ENCODE results near the gene NFYA. TPM values are rescaled to one million over a fixed set of nuclear protein-coding genes. Genes with fewer than 3 reads are reported as not detected.
A peak's percentile ranks its signal among the peaks of the same experiment; 100 is the strongest.

The NFYA gene
- total and polyA plus RNA-seq, 2 of the 13 experiments (the other 11 are each of a cell fraction or from before 2014, with no cell fraction given) = 16.0 to 22.9 TPM

DNA sequence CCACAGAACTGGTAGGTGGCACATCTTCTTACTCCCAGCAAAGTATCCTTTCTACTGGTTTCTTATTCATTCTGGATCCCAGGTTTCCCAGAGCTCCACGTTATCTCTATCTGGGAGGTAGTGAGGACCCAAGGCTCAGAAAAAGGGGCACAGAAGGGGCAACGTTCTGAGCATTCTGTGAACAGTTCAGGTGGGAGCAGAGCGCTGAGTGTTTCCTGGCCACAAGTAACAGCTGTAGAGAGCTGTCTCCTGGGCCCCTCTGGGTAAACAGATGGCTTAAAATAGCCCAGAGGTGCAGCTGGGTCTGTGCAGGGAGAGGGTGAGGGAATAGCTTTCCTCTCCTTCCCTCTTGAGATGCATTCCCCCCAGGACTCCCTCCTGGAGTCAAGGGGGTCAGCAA, 17.6 kb upstream of the NFYA start (continued):
- TF ChIP-seq FOXP1 (IDR thresholded peaks at IDR 0.05) (no peak), FOXP1 (CRISPR knock-in tag; IDR thresholded peaks at IDR 0.05) (peak; percentile 69), HNF4A (CRISPR knock-in tag; IDR thresholded peaks at IDR 0.05) (no peak), MEIS2 (CRISPR knock-in tag; IDR thresholded peaks at IDR 0.05) (no peak), TOPORS (CRISPR knock-in tag; IDR thresholded peaks at IDR 0.05) (no peak), ZNF816 (CRISPR knock-in tag; IDR thresholded peaks at IDR 0.05; ENCODE audit: borderline replicate concordance) (no peak), PRPF4 (IDR thresholded peaks at IDR 0.05; ENCODE audit: low read depth, low read length, poor library complexity, severe bottlenecking) (no peak), GTF2F1 (IDR thresholded peaks at IDR 0.05; ENCODE audit: low read length) (no peak), KDM5A (IDR thresholded peaks at IDR 0.05; ENCODE audit: borderline replicate concordance, low read length) (no peak), CC2D1A (CRISPR knock-in tag; IDR thresholded peaks at IDR 0.05) (no peak), ZNF501 (CRISPR knock-in tag; IDR thresholded peaks at IDR 0.05) (no peak), PHF21A (CRISPR knock-in tag; IDR thresholded peaks at IDR 0.05) (no peak), ZNF484 (CRISPR knock-in tag; IDR thresholded peaks at IDR 0.05; ENCODE audit: borderline replicate concordance, low read depth) (no peak), ZBTB7B (CRISPR knock-in tag; IDR thresholded peaks at IDR 0.05) (peak; percentile 83), ZNF788 (CRISPR knock-in tag; IDR thresholded peaks at IDR 0.05; ENCODE audit: borderline replicate concordance) (peak; percentile 51; the same call in 1 of the 2 replicates), ZNF724P (CRISPR knock-in tag; IDR thresholded peaks at IDR 0.05; ENCODE audit: borderline replicate concordance) (no peak), ZNF232 (CRISPR knock-in tag; IDR thresholded peaks at IDR 0.05; ENCODE audit: borderline replicate concordance) (no peak), SALL1 (CRISPR knock-in tag; IDR thresholded peaks at IDR 0.05) (0 out of 2 replicates have a peak, but pooled peaks have one; percentile 22), NR3C1 (CRISPR knock-in tag; IDR thresholded peaks at IDR 0.05) (no peak)
- TF ChIP-seq, protein P1, sequence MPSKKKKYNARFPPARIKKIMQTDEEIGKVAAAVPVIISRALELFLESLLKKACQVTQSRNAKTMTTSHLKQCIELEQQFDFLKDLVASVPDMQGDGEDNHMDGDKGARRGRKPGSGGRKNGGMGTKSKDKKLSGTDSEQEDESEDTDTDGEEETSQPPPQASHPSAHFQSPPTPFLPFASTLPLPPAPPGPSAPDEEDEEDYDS (CRISPR knock-in tag; IDR thresholded peaks at IDR 0.05) = 0 out of 2 replicates have a peak, but pooled peaks have one; percentile 13
- TF ChIP-seq, protein P2, sequence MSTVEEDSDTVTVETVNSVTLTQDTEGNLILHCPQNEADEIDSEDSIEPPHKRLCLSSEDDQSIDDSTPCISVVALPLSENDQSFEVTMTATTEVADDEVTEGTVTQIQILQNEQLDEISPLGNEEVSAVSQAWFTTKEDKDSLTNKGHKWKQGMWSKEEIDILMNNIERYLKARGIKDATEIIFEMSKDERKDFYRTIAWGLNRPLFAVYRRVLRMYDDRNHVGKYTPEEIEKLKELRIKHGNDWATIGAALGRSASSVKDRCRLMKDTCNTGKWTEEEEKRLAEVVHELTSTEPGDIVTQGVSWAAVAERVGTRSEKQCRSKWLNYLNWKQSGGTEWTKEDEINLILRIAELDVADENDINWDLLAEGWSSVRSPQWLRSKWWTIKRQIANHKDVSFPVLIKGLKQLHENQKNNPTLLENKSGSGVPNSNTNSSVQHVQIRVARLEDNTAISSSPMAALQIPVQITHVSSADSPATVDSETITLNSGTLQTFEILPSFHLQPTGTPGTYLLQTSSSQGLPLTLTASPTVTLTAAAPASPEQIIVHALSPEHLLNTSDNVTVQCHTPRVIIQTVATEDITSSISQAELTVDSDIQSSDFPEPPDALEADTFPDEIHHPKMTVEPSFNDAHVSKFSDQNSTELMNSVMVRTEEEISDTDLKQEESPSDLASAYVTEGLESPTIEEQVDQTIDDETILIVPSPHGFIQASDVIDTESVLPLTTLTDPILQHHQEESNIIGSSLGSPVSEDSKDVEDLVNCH (CRISPR knock-in tag; IDR thresholded peaks at IDR 0.05) = no peak
- TF ChIP-seq, protein P3, sequence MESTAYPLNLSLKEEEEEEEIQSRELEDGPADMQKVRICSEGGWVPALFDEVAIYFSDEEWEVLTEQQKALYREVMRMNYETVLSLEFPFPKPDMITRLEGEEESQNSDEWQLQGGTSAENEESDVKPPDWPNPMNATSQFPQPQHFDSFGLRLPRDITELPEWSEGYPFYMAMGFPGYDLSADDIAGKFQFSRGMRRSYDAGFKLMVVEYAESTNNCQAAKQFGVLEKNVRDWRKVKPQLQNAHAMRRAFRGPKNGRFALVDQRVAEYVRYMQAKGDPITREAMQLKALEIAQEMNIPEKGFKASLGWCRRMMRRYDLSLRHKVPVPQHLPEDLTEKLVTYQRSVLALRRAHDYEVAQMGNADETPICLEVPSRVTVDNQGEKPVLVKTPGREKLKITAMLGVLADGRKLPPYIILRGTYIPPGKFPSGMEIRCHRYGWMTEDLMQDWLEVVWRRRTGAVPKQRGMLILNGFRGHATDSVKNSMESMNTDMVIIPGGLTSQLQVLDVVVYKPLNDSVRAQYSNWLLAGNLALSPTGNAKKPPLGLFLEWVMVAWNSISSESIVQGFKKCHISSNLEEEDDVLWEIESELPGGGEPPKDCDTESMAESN (CRISPR knock-in tag; conservative IDR thresholded peaks at IDR 0.05) = no peak
- TF ChIP-seq, protein P4, sequence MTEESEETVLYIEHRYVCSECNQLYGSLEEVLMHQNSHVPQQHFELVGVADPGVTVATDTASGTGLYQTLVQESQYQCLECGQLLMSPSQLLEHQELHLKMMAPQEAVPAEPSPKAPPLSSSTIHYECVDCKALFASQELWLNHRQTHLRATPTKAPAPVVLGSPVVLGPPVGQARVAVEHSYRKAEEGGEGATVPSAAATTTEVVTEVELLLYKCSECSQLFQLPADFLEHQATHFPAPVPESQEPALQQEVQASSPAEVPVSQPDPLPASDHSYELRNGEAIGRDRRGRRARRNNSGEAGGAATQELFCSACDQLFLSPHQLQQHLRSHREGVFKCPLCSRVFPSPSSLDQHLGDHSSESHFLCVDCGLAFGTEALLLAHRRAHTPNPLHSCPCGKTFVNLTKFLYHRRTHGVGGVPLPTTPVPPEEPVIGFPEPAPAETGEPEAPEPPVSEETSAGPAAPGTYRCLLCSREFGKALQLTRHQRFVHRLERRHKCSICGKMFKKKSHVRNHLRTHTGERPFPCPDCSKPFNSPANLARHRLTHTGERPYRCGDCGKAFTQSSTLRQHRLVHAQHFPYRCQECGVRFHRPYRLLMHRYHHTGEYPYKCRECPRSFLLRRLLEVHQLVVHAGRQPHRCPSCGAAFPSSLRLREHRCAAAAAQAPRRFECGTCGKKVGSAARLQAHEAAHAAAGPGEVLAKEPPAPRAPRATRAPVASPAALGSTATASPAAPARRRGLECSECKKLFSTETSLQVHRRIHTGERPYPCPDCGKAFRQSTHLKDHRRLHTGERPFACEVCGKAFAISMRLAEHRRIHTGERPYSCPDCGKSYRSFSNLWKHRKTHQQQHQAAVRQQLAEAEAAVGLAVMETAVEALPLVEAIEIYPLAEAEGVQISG (CRISPR knock-in tag; IDR thresholded peaks at IDR 0.05) = no peak
- TF ChIP-seq, protein P5, sequence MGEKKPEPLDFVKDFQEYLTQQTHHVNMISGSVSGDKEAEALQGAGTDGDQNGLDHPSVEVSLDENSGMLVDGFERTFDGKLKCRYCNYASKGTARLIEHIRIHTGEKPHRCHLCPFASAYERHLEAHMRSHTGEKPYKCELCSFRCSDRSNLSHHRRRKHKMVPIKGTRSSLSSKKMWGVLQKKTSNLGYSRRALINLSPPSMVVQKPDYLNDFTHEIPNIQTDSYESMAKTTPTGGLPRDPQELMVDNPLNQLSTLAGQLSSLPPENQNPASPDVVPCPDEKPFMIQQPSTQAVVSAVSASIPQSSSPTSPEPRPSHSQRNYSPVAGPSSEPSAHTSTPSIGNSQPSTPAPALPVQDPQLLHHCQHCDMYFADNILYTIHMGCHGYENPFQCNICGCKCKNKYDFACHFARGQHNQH (CRISPR knock-in tag; IDR thresholded peaks at IDR 0.05) = peak; percentile 37; the same call in 1 of the 2 replicates
